OCI-LY1 (cell line): ENCODE results near the gene KIF13A.

Source experiments
- H2AFZ ChIP-seq: fragments of 200-600 bp; sonication (generic), shearing (Covaris generic); 2 replicates; pipeline ENCODE4 v1.6.0; 2014; ENCODE audit warnings: antibody characterized with exemption, mild to moderate bottlenecking, low read length
- H3F3A ChIP-seq: fragments of 200-600 bp; sonication (generic), shearing (Covaris generic); 2 replicates; pipeline ENCODE4 v1.6.0; 2014; ENCODE audit warnings: mild to moderate bottlenecking, antibody characterized with exemption, low read length, moderate library complexity; ENCODE audit not compliant: insufficient read depth
- H3K27ac ChIP-seq: fragments of 200-600 bp; sonication (generic); 2 replicates; pipeline ENCODE4 v1.5.1; 2014; ENCODE audit warnings: low read length, mixed run types, mild to moderate bottlenecking, low read depth; ENCODE audit not compliant: poor library complexity, severe bottlenecking
- H3K27me3 ChIP-seq: fragments of 200-600 bp; sonication (generic); 2 replicates; pipeline ENCODE4 v1.6.0; 2014; ENCODE audit warnings: antibody characterized with exemption, mild to moderate bottlenecking, low read length, moderate library complexity; ENCODE audit not compliant: insufficient read depth
- H3K36me3 ChIP-seq: fragments of 200-600 bp; sonication (generic); 2 replicates; pipeline ENCODE4 v1.6.1; 2014; ENCODE audit warnings: mild to moderate bottlenecking, antibody characterized with exemption, low read length, moderate library complexity, mixed read lengths; ENCODE audit not compliant: insufficient read depth
- H3K4me1 ChIP-seq: fragments of 200-600 bp; sonication (generic); 2 replicates; pipeline ENCODE4 v1.5.1; 2014; ENCODE audit warnings: mild to moderate bottlenecking, low read length, moderate library complexity; ENCODE audit not compliant: insufficient read depth, severe bottlenecking
- H3K4me2 ChIP-seq: fragments of 200-600 bp; sonication (generic), shearing (Covaris generic); 2 replicates; pipeline ENCODE4 v1.6.1; 2014; ENCODE audit warnings: low read length
- H3K4me3 ChIP-seq: fragments of 200-600 bp; sonication (generic); 2 replicates; pipeline ENCODE4 v1.5.1; 2014; ENCODE audit warnings: low read length, low read depth, mild to moderate bottlenecking, mixed read lengths; ENCODE audit not compliant: poor library complexity, severe bottlenecking
- H3K79me2 ChIP-seq: fragments of 200-600 bp; shearing (Covaris generic); 2 replicates; pipeline ENCODE4 v1.6.1; 2016; ENCODE audit warnings: mixed run types, low read length, mixed read lengths; ENCODE audit not compliant: insufficient read depth
- H3K9ac ChIP-seq: fragments of 200-600 bp; sonication (generic), shearing (Covaris generic); 2 replicates; pipeline ENCODE4 v1.6.1; 2014; ENCODE audit warnings: mild to moderate bottlenecking, low read length, mixed read lengths
- H3K9me2 ChIP-seq: fragments of 200-600 bp; sonication (generic), shearing (Covaris generic); 2 replicates; pipeline ENCODE4 v1.6.1; 2014; ENCODE audit warnings: low read depth, mild to moderate bottlenecking, low read length, mixed read lengths
- H3K9me3 ChIP-seq: fragments of 200-600 bp; shearing (Covaris generic); 2 replicates; pipeline ENCODE4 v1.6.1; 2014; ENCODE audit warnings: low read length, mixed read lengths
- H4K20me1 ChIP-seq: fragments of 200-600 bp; sonication (generic), shearing (Covaris generic); 2 replicates; pipeline ENCODE4 v1.6.0; 2016; ENCODE audit warnings: mild to moderate bottlenecking, low read length; ENCODE audit not compliant: insufficient read depth
- EZH2 ChIP-seq: fragments of 200-600 bp; sonication (generic), shearing (Covaris generic); IDR thresholded peaks from 2 replicates; pipeline ENCODE4 v1.8.0; 2017; ENCODE audit warnings: borderline replicate concordance, mixed run types, mild to moderate bottlenecking, antibody characterized with exemption, low read length, moderate library complexity, mixed read lengths
- TF ChIP-seq, protein P1 (sequence below): fragments of 200-600 bp; sonication (generic), shearing (Covaris generic); IDR thresholded peaks from 2 replicates; pipeline ENCODE4 v1.5.1; 2017; ENCODE audit warnings: mild to moderate bottlenecking, antibody characterized with exemption, low read length, moderate library complexity, mixed read lengths

KIF13A gene

DNA sequence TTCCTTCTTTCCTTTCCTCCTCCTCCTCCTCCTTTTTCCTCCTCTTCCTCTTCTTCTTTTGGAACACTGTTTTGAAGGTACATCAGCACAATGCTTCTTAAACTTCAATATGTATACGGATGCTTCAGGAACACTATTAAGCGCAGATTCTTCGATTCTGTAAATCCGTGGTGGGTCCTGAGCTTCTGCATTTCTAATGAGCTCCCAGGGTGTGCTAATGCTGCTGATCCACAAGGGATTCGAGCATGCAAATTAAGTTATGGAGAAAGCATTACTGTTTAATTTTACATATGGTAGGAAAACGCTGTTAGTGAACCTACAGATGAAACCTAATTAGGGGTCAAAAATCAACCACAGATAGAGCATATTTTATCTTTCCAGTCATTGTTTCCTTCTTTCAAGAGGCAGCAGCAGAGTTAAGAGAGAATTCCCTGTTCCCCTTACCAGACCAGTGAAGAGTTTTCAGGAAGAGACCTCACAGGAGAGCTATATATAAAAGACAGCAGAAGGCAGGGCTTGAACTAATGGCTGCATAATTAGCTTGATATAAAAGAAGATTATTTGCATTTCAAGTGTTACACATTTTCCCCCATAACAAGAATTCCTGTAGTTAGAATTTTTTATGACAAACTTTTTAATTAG is 47.2 kb downstream of the KIF13A start:
- no peak overlapping the region for H3K9ac ChIP-seq
- H4K20me1 ChIP-seq, result no peaks in the 10 kb centered on the region
- no peak overlapping the region for H2AFZ ChIP-seq
- H3K9me2 ChIP-seq, result no peaks in the 10 kb centered on the region
- H3K4me1 ChIP-seq, result no peaks in the 10 kb centered on the region
- no peaks in the 10 kb centered on the region for H3K79me2 ChIP-seq
- no peak overlapping the region for H3K4me2 ChIP-seq
- no peaks in the 10 kb centered on the region for H3K9me3 ChIP-seq
- H3F3A ChIP-seq, result no peaks in the 10 kb centered on the region
- H3K27ac ChIP-seq, result no peak overlapping the region
- TF ChIP-seq, protein P1, sequence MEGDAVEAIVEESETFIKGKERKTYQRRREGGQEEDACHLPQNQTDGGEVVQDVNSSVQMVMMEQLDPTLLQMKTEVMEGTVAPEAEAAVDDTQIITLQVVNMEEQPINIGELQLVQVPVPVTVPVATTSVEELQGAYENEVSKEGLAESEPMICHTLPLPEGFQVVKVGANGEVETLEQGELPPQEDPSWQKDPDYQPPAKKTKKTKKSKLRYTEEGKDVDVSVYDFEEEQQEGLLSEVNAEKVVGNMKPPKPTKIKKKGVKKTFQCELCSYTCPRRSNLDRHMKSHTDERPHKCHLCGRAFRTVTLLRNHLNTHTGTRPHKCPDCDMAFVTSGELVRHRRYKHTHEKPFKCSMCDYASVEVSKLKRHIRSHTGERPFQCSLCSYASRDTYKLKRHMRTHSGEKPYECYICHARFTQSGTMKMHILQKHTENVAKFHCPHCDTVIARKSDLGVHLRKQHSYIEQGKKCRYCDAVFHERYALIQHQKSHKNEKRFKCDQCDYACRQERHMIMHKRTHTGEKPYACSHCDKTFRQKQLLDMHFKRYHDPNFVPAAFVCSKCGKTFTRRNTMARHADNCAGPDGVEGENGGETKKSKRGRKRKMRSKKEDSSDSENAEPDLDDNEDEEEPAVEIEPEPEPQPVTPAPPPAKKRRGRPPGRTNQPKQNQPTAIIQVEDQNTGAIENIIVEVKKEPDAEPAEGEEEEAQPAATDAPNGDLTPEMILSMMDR, result no peak
- TF ChIP-seq EZH2, result no peak
- H3K4me3 ChIP-seq, result no peak overlapping the region
- no peaks in the 10 kb centered on the region for H3K27me3 ChIP-seq
- H3K36me3 ChIP-seq, result no peaks in the 10 kb centered on the region

- no peak overlapping the region for H2AFZ ChIP-seq
- no peak overlapping the region for H3K4me2 ChIP-seq
- H3K9ac ChIP-seq, result no peak overlapping the region
- no peaks in the 10 kb centered on the region for H3K36me3 ChIP-seq
- H3K4me3 ChIP-seq, result no peak overlapping the region
- no peaks in the 10 kb centered on the region for H4K20me1 ChIP-seq
- no peak overlapping the region for H3K27ac ChIP-seq
- H3K4me1 ChIP-seq, result no peaks in the 10 kb centered on the region
- H3K27me3 ChIP-seq, result no peaks in the 10 kb centered on the region
- no peaks in the 10 kb centered on the region for H3K79me2 ChIP-seq
- no peaks in the 10 kb centered on the region for H3K9me3 ChIP-seq
- H3F3A ChIP-seq, result no peaks in the 10 kb centered on the region
- no peaks in the 10 kb centered on the region for H3K9me2 ChIP-seq
- TF ChIP-seq EZH2, result no peak
- TF ChIP-seq, protein P1, result no peak
Observed at GRCh38 chr6:17938901-17939300, 48.5 kb downstream of the KIF13A start.

GRCh38 chr6:17935188-17936149 is 52.0 kb downstream of the KIF13A start:
- Histone ChIP-seq H3K4me3 (no peak overlapping the region), H3K79me2 (no peaks in the 10 kb centered on the region), H3K4me2 (no peak overlapping the region), H3K9me3 (no peaks in the 10 kb centered on the region), H4K20me1 (no peaks in the 10 kb centered on the region), H3K27me3 (no peaks in the 10 kb centered on the region), H3K27ac (no peak overlapping the region), H3K9ac (no peak overlapping the region), H3F3A (no peaks in the 10 kb centered on the region), H2AFZ (no peak overlapping the region), H3K36me3 (no peaks in the 10 kb centered on the region), H3K4me1 (no peaks in the 10 kb centered on the region), H3K9me2 (no peaks in the 10 kb centered on the region)
- TF ChIP-seq, protein P1, result no peak
- TF ChIP-seq EZH2, result no peak
